HEK293 (cell line): ENCODE data around the gene ACADSB.
A peak's percentile ranks its signal among the peaks of the same experiment; 100 is the strongest.

ENCODE experiments used
- CTCF ChIA-PET: fragments of 350-600 bp; formaldehyde crosslinking; extraction: SDS; loops from one replicate; lab custom pipeline; 2021; ENCODE audit warnings: antibody characterized with exemption; lab: Yijun Ruan, JAX
- POLR2A ChIA-PET: fragments of 300-600 bp; formaldehyde crosslinking; extraction: SDS; loops from one replicate; lab custom pipeline; 2020; ENCODE audit warnings: antibody characterized with exemption, inconsistent platforms; lab: Yijun Ruan, JAX
- H3K27ac ChIP-seq: fragments of 200-500 bp; sonication (Bioruptor generic); 2 replicates; pipeline ENCODE4 v1.5.1; 2014; ENCODE audit warnings: low read depth, low read length, control low read depth, inconsistent platforms; ENCODE audit errors: extremely low read depth
- H3K36me3 ChIP-seq, 2 experiments: fragments of 200-500 bp in 1 of 2; sonication (Bioruptor generic) in 1 of 2; 1 replicate in 1 of 2; 2 replicates in 1 of 2; pipeline ENCODE4 v1.5.1; 2014 to 2017; ENCODE audit warnings: inconsistent platforms in 2 of 2, low read length in 2 of 2; ENCODE audit not compliant: control insufficient read depth in 2 of 2, insufficient read depth in 1 of 2
- H3K4me1 ChIP-seq: fragments of 200-500 bp; sonication (Bioruptor generic); 2 replicates; pipeline ENCODE4 v1.5.1; 2014; ENCODE audit warnings: mild to moderate bottlenecking, low read length, inconsistent platforms; ENCODE audit not compliant: control insufficient read depth, insufficient read depth
- H3K4me3 ChIP-seq: 2 replicates; pipeline ENCODE4 v1.5.1; 2011; ENCODE audit warnings: low read depth, mild to moderate bottlenecking, control low read depth, low read length, moderate library complexity
- H3K9me3 ChIP-seq: fragments of 200-500 bp; sonication (Bioruptor generic); 2 replicates; pipeline ENCODE4 v1.5.1; 2014; ENCODE audit warnings: low read depth, low read length, inconsistent platforms; ENCODE audit not compliant: control insufficient read depth, insufficient read depth
- BCL11B ChIP-seq: fragments of 450-650 bp; formaldehyde crosslinking; IDR thresholded peaks from 2 replicates; pipeline ENCODE4 v1.5.1; 2016; ENCODE audit warnings: low read depth, missing biosample characterization, missing genetic modification characterization
- CTCF ChIP-seq: fragments of 450-650 bp; formaldehyde crosslinking; IDR thresholded peaks from 2 replicates; pipeline ENCODE4 v1.5.1; 2016; ENCODE audit warnings: missing biosample characterization, missing genetic modification characterization
- KLF16 ChIP-seq: fragments of 450-650 bp; formaldehyde crosslinking; IDR thresholded peaks from 2 replicates; pipeline ENCODE4 v1.5.1; 2017; ENCODE audit warnings: missing biosample characterization, missing genetic modification characterization
- TRIM28 ChIP-seq: IDR thresholded peaks from 2 replicates; pipeline ENCODE4 v1.6.1; 2011; ENCODE audit warnings: low read length, control low read depth, borderline replicate concordance
- ZBTB17 ChIP-seq: fragments of 450-650 bp; formaldehyde crosslinking; IDR thresholded peaks from 2 replicates; pipeline ENCODE4 v1.5.1; 2016; ENCODE audit warnings: missing biosample characterization, missing genetic modification characterization
- ZBTB8A ChIP-seq: fragments of 450-650 bp; formaldehyde crosslinking; IDR thresholded peaks from 2 replicates; pipeline ENCODE4 v1.5.1; 2016; ENCODE audit warnings: missing biosample characterization, missing genetic modification characterization
- ZFP3 ChIP-seq: fragments of 450-650 bp; formaldehyde crosslinking; IDR thresholded peaks from 2 replicates; pipeline ENCODE4 v1.5.1; 2016; ENCODE audit warnings: low read depth, missing biosample characterization, missing genetic modification characterization
- ZNF146 ChIP-seq: fragments of 450-650 bp; formaldehyde crosslinking; IDR thresholded peaks from 2 replicates; pipeline ENCODE4 v1.5.1; 2016; ENCODE audit warnings: missing biosample characterization, missing genetic modification characterization
- ZNF155 ChIP-seq: fragments of 450-650 bp; formaldehyde crosslinking; IDR thresholded peaks from 2 replicates; pipeline ENCODE4 v1.5.1; 2016; ENCODE audit warnings: missing biosample characterization, missing genetic modification characterization
- ZNF221 ChIP-seq: fragments of 450-650 bp; formaldehyde crosslinking; IDR thresholded peaks from 2 replicates; pipeline ENCODE4 v1.5.1; 2017; ENCODE audit warnings: missing biosample characterization, missing genetic modification characterization, borderline replicate concordance
- ZNF311 ChIP-seq: fragments of 450-650 bp; formaldehyde crosslinking; IDR thresholded peaks from 2 replicates; pipeline ENCODE4 v1.5.1; 2017; ENCODE audit warnings: missing biosample characterization, missing genetic modification characterization, borderline replicate concordance
- ZNF350 ChIP-seq: fragments of 450-650 bp; formaldehyde crosslinking; IDR thresholded peaks from 2 replicates; pipeline ENCODE4 v1.5.0; 2017; ENCODE audit warnings: missing biosample characterization, mild to moderate bottlenecking, missing genetic modification characterization
- ZNF394 ChIP-seq: fragments of 450-650 bp; formaldehyde crosslinking; IDR thresholded peaks from 2 replicates; pipeline ENCODE4 v1.5.1; 2016; ENCODE audit warnings: missing biosample characterization, missing genetic modification characterization, mild to moderate bottlenecking, moderate library complexity, borderline replicate concordance
- ZNF404 ChIP-seq: fragments of 450-650 bp; formaldehyde crosslinking; IDR thresholded peaks from 2 replicates; pipeline ENCODE4 v1.5.1; 2017; ENCODE audit warnings: missing biosample characterization, missing genetic modification characterization
- ZNF660 ChIP-seq: fragments of 450-650 bp; IDR thresholded peaks from 2 replicates; pipeline ENCODE4 v1.5.1; 2018; ENCODE audit warnings: missing biosample characterization, mild to moderate bottlenecking, missing genetic modification characterization
- ZNF707 ChIP-seq: fragments of 450-650 bp; formaldehyde crosslinking; IDR thresholded peaks from 2 replicates; pipeline ENCODE4 v1.5.1; 2016; ENCODE audit warnings: missing biosample characterization, missing genetic modification characterization
- ZNF830 ChIP-seq: fragments of 450-650 bp; IDR thresholded peaks from 2 replicates; pipeline ENCODE4 v1.5.0; 2018; ENCODE audit warnings: missing biosample characterization, missing genetic modification characterization, low read depth, mild to moderate bottlenecking, moderate library complexity
- TF ChIP-seq, protein P1 (sequence below): IDR thresholded peaks from 2 replicates; pipeline ENCODE4 v1.6.1; 2011; ENCODE audit warnings: mild to moderate bottlenecking, low read depth, low read length, borderline replicate concordance
- TF ChIP-seq, protein P2 (sequence below): fragments of 450-650 bp; formaldehyde crosslinking; IDR thresholded peaks from 2 replicates; pipeline ENCODE4 v1.5.1; 2016; ENCODE audit warnings: missing biosample characterization, missing genetic modification characterization
- TF ChIP-seq, protein P3 (sequence below): fragments of 450-650 bp; formaldehyde crosslinking; IDR thresholded peaks from 2 replicates; pipeline ENCODE4 v1.5.1; 2016; ENCODE audit warnings: missing biosample characterization, missing genetic modification characterization
- TF ChIP-seq, protein P4 (sequence below): fragments of 450-650 bp; formaldehyde crosslinking; IDR thresholded peaks from 2 replicates; pipeline ENCODE4 v1.5.1; 2017; ENCODE audit warnings: missing biosample characterization, missing genetic modification characterization

Gene ACADSB

DNA sequence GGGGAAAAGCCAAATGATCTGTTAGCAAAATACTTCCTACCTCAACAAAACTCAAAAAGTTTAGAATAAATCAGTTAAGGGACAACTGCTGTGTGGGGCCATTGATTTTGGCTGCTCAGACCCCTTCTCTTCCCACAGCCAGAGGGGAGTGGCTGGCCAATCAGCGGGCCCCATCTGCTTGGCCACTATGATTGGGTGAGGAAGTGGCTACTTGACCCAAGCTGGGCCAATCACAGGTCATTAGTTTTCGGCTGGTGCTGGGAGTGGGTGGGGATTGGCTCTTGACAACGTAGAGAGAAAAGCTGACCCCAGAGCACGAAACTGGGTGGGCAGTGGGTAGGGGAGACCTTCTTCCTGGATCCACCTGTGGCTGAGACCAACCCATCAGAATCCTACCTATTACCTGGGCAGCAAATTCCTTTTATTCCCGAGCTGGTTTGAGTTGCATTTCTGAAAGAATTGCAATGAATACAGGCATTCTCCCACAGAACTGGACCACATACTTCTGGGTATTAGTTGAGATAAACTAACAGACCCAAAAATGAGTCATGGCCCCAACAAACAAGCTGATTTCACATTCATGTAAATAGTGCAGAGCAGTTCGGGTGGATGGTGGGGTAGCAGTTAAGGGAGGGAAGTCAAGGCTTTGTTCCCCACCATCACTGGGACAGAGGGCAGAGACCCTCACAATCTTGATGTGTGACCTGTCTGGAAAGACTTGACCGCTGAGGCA, 91.4 kb downstream of the ACADSB start:
- CTCF ChIA-PET = interaction anchor here (0.5 to 0.6 kb wide), 2 partner anchors 32 to 559 kb away, joined by 3 read pairs; no protein-coding TSS in a partner anchor
- Histone ChIP-seq H3K36me3 (no peaks in the 10 kb centered on the region), H3K9me3 (no peaks in the 10 kb centered on the region), H3K27ac (no peak overlapping the region), H3K4me1 (no peaks in the 10 kb centered on the region), H3K4me3 (no peak overlapping the region)
- TF ChIP-seq TRIM28 (no peak), ZNF660 (tag by site-specific recombination) (0 out of 2 replicates have a peak, but pooled peaks have one; percentile 44)
- POLR2A ChIA-PET = no interaction called here

DNA sequence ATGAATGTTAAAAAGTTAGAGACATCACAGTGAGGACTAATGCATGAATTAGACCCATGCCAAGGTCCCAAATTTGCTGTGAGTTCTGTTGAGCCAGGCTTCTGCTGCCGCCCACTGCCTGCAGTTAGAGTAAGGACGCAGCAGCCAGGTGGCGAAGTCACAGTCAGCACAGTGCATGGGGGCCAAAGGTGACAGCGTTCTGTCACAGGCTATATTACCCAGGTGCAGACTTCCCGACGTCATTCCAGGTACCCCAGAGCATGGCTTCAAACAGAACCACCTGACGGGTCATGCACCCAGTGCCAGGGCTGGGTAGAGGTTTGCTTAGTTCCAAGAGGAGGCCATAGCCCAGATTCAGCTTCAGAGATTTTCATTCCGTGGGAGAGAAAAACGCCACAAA, 93.1 kb downstream of the ACADSB start:
- H3K36me3 ChIP-seq = no peaks in the 10 kb centered on the region
- no peak overlapping the region for H3K4me3 ChIP-seq
- no peak for TF ChIP-seq ZNF146
- no peak for TF ChIP-seq ZNF394 (tag by site-specific recombination)
- TF ChIP-seq ZFP3 (tag by site-specific recombination) = no peak
- TF ChIP-seq ZNF707 (tag by site-specific recombination) = no peak
- TF ChIP-seq, protein P1, sequence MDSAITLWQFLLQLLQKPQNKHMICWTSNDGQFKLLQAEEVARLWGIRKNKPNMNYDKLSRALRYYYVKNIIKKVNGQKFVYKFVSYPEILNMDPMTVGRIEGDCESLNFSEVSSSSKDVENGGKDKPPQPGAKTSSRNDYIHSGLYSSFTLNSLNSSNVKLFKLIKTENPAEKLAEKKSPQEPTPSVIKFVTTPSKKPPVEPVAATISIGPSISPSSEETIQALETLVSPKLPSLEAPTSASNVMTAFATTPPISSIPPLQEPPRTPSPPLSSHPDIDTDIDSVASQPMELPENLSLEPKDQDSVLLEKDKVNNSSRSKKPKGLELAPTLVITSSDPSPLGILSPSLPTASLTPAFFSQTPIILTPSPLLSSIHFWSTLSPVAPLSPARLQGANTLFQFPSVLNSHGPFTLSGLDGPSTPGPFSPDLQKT = no peak
- TF ChIP-seq ZNF221 (tag by site-specific recombination) = no peak
- TF ChIP-seq, protein P2, sequence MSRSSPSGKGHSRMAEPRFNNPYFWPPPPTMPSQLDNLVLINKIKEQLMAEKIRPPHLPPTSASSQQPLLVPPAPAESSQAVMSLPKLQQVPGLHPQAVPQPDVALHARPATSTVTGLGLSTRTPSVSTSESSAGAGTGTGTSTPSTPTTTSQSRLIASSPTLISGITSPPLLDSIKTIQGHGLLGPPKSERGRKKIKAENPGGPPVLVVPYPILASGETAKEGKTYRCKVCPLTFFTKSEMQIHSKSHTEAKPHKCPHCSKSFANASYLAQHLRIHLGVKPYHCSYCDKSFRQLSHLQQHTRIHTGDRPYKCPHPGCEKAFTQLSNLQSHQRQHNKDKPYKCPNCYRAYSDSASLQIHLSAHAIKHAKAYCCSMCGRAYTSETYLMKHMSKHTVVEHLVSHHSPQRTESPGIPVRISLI (tag by site-specific recombination) = no peak
- no peak for TF ChIP-seq ZNF311 (tag by site-specific recombination)
- TF ChIP-seq, protein P3, sequence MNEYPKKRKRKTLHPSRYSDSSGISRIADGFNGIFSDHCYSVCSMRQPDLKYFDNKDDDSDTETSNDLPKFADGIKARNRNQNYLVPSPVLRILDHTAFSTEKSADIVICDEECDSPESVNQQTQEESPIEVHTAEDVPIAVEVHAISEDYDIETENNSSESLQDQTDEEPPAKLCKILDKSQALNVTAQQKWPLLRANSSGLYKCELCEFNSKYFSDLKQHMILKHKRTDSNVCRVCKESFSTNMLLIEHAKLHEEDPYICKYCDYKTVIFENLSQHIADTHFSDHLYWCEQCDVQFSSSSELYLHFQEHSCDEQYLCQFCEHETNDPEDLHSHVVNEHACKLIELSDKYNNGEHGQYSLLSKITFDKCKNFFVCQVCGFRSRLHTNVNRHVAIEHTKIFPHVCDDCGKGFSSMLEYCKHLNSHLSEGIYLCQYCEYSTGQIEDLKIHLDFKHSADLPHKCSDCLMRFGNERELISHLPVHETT (tag by site-specific recombination) = no peak
- TF ChIP-seq, protein P4, sequence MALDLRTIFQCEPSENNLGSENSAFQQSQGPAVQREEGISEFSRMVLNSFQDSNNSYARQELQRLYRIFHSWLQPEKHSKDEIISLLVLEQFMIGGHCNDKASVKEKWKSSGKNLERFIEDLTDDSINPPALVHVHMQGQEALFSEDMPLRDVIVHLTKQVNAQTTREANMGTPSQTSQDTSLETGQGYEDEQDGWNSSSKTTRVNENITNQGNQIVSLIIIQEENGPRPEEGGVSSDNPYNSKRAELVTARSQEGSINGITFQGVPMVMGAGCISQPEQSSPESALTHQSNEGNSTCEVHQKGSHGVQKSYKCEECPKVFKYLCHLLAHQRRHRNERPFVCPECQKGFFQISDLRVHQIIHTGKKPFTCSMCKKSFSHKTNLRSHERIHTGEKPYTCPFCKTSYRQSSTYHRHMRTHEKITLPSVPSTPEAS = no peak
- no peak for TF ChIP-seq ZBTB17
- no peak for TF ChIP-seq ZBTB8A
- no peak for TF ChIP-seq ZNF404
- TF ChIP-seq ZNF350 = no peak
- TF ChIP-seq BCL11B (tag by site-specific recombination) = no peak
- no peak for TF ChIP-seq ZNF830 (tag by site-specific recombination)
- no peak for TF ChIP-seq CTCF (tag by site-specific recombination)
- TF ChIP-seq ZNF155 (tag by site-specific recombination) = no peak
- TF ChIP-seq KLF16 (tag by site-specific recombination) = no peak
- TF ChIP-seq, all 188 proteins: peak for 0
- Histone ChIP-seq H3K9me3 (no peaks in the 10 kb centered on the region), H3K27ac (no peak overlapping the region), H3K4me1 (no peaks in the 10 kb centered on the region)
- ChIA-PET CTCF (interaction anchor here (0.8 kb wide), 1 partner anchor 22 kb away, joined by 3 read pairs; no protein-coding TSS in a partner anchor), POLR2A (no interaction called here)
